Stimulated activated naive CD4-positive, alpha-beta T cell (primary cell): ENCODE results near the gene PSMA5.
"Not testable (repeated sequence)": the region's sequence is repeated elsewhere in the genome, so short reads cannot be mapped to it uniquely, and the experiment has no call there.

Source experiments
- DNase-seq, 6 experiments: peaks; one replicate each; lab custom pipeline; 2025; lab: John Stamatoyannopoulos, UW

The PSMA5 gene

GRCh38 chr1:109432336-109432735 is 6.1 kb upstream of the PSMA5 start:
- DNase-seq = no peak

GRCh38 chr1:109427171-109427467 is 871 bp upstream of the PSMA5 start:
- DNase-seq = peak in 1 of 6 experiments; percentile 39

DNA sequence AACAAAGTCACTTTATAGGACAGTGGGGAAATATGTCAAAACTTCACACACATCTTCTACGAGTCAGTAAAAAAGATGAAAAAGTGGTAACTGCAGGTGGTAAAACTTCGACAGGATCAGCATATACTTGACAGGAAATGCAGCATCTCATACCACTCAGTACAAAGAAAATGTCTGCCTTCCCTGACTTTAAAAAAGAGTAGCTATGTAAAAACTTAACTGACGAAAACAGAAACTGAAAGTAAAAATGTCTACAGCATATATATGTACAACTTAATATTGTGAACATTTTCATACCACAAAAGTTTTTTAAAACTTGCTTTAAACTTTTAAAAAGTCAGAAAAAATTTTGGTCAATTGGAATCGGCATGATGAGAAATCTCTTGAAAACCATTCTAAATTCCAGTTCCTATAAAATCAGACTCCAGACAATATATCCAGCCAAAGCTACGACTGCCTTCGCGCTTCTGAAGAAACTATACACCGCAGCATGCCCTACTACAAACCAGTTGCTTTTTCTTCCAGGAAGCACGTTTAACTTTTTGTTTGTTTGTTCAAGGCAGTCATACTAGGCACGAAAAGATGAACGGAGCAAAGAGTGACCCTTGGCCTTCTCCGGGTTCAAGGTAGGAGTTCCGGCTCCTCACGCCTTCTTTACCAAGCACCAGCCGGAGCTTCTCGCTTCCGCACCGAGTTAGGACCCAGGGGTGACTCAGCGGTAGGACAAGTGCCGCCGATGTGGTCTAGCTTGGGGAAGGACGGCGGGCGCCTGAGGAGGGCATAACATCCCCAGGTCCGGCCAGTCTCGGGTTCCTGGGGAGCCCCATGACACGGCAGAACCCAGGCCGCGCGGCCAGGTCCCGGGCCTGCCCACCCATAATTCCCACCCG is 612 bp downstream of the PSMA5 start:
- peak in 3 of 6 experiments; percentile 68 to 78 (median 71) for DNase-seq

DNA sequence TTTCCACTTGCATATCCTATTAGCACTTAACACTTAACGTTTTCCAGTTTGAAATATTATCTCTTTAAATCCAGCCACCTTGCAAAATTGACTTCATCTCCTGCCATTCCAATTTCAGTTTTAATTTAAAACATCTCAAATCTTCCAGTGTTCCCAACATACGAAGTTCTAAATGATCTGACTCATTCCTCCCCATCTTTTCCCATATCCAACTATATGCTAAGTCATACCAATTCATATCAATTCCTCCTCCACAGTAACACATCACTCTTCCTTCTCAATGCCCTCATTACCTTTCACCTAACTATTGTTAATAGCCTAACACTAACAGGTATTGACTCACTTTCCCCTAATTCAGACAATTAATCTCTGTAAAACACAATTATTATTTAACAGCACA is 2.8 kb downstream of the PSMA5 start:
- DNase-seq = no peak

GRCh38 chr1:109412551-109412950 is 13.7 kb downstream of the PSMA5 start:
- no peak for DNase-seq

GRCh38 chr1:109404838-109405237 is 21.4 kb downstream of the PSMA5 start:
- DNase-seq = no peak

DNA sequence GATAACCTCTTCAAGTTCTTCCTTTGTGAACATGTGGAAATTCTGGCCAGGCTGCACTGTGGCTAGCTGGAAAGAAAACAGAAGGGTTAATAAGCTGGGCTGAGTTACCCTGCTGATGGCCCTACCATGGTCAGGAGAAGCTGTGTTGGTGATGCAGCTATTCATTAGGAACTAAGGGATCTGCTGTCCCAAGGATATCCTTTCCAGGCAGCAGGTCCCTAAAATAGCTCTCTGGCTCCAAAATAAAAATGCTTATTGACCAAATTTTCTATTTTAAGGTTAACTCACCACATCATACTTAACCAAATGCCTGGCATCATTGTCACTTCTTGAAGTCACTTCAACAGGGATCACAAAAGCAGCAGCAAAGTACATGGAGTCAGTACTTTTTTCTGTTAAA is 24.2 kb downstream of the PSMA5 start:
- DNase-seq = no peak

- DNase-seq = no peak
Observed at GRCh38 chr1:109400035-109400655, 26.1 kb downstream of the PSMA5 start.

DNA sequence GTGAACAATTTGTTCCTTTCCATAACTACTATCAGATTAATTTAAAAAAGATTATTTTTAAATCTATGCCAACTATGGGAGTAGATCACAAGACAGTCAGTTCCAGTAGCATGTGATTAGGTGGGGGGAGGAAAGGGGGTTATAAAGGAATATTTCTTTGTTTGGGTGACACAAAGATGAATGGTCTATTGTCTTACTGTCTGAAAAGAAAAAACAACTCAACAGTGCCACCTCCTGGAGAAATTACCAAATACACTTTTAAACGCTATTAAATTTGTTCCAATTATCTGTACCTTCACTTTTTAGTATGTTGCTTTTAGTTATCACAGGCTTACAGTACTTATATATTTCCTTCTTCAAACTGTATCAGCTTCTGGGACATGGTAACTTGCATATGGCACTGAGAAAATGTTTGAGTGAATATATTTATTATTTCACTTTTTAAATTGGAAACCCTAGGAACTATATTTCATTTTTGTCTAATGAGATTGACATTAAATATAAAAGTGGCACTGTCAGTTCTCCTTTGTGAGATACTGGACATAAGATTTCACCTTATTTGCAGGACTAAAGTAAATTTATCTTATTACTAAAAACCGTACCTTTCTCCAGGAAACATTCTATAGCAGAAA is 26.8 kb downstream of the PSMA5 start:
- DNase-seq = peak in 3 of 6 experiments; percentile 21 to 70 (median 54)

DNA sequence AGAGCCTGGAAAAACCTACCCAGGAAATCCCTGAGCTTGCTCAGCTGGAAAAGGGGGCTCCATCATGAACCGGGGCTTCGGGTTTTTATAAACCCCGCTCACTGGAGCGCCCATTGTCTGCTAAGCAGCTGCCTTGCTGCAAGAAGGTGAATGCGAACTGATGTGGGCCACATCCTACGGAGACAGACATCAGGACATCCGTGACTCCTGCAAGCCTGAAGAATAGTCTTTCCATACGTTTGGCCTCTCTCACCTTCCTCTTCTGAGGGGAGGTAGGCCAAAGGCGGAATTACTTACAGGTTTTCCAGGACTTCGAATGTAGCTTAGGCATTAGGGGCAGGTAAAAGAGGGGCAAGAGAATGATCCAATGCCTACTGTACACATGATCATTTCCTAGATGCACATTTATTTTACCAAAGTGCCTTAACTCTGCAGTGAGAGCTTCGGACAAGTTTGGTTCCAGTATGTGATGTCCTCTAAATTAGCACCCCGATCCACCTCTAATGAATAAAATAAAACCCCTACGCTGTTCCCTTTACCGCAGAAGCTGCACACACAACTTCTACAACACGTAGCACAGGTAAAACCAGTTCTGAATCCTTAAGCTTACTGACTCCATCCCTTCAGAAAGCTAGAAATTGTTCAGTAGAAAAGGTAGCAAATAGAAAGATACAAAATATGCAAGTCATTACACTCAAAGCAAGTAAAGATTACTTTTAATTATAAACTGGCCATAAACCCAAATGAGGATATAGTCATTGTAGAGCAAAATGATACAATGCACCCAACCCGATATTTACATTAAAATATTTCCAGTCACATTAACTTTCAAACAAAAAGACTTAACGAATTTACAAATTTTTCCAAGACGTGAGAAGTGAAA is 27.7 kb downstream of the PSMA5 start:
- no peak for DNase-seq

DNA sequence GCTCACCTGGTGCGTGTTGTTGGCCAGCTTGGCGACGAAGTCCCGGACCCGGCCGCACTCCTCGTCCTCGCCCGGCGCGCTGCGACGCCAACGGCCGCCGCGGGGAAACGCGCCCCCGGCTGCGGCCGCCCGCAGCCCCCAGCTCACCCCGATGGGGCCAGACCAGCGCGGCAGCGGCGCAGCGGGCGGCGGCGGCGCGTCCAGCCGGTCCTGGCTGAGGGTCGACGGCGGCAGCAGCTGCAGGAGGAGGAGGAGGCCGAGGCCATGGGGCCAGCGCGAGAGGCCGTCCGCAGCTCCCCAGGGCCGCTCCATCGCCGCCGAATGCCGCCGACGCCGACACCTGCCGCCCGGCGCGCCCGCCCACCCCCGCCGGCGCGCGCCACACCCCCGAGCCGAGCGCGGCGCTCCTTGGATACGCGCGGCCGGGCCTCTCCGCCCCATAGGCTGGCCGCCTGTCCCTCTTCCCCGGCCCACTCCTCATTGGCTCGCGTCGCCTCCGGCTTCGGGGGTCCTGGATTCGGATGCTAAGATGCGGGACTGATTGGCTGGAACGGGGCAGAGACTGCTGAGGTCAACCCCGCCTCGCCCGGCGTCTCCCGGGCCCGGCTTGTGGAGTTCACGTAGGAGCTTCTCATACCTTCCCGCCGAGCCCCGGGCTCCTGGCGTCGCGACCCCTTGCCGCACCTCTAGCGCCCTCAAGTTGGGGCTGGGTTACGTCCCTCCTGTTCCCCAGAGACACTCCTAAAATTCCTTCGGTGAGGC is 28.5 kb downstream of the PSMA5 start, which contains the start of gene SORT1:
Gene SORT1, minus strand, starts transcription at position 338 of the 762 bp plus-strand sequence. Its CDS starts 26 bp downstream, at position 312.
- DNase-seq = peak; percentile 7 to 44 (median 42)

DNA sequence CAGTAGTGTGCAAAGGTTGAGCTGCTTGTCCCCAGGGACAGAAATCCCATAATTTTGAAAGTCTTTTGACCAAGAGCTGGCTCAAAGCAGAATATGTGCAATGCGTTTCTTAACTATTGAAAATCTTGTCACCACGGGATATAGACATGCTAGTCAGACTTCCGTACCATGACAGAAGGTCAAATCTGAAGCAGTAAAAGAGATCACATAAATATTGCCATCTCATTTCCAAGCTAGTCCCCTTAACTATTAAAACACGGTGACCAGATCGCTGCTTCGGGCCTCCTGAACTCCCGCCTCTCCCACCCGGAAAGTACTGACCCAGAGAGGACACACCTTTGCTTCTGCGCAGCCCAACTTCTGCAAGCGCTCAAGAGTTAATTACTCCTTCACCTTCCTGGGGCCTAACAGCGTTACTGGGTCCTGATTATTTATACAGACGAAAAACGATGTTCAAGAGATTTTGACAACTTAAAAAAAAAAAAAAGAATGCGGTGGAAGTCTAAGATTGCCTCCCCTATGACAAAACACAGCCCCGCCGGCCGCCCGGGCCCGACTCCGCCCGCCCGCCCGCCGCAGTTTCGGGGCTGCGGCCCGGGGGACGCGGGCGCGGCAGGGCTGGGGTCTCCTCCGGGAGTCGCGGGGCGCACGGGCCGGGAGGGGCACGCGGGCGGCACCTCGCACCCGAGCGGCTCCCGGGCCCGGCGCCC is 29.2 kb downstream of the PSMA5 start:
- peak in 2 of 6 experiments; percentile 16 to 25 for DNase-seq

- no peak for DNase-seq
Observed at GRCh38 chr1:109396513-109396839, 29.8 kb downstream of the PSMA5 start.

- no peak for DNase-seq
Observed at GRCh38 chr1:109395602-109396512, 30.4 kb downstream of the PSMA5 start.

GRCh38 chr1:109395282-109395599 is 31.0 kb downstream of the PSMA5 start:
- not testable (repeated sequence) for DNase-seq

- DNase-seq = no peak
Observed at GRCh38 chr1:109394591-109395281, 31.5 kb downstream of the PSMA5 start.

GRCh38 chr1:109393617-109394233 is 32.5 kb downstream of the PSMA5 start:
- no peak for DNase-seq

DNA sequence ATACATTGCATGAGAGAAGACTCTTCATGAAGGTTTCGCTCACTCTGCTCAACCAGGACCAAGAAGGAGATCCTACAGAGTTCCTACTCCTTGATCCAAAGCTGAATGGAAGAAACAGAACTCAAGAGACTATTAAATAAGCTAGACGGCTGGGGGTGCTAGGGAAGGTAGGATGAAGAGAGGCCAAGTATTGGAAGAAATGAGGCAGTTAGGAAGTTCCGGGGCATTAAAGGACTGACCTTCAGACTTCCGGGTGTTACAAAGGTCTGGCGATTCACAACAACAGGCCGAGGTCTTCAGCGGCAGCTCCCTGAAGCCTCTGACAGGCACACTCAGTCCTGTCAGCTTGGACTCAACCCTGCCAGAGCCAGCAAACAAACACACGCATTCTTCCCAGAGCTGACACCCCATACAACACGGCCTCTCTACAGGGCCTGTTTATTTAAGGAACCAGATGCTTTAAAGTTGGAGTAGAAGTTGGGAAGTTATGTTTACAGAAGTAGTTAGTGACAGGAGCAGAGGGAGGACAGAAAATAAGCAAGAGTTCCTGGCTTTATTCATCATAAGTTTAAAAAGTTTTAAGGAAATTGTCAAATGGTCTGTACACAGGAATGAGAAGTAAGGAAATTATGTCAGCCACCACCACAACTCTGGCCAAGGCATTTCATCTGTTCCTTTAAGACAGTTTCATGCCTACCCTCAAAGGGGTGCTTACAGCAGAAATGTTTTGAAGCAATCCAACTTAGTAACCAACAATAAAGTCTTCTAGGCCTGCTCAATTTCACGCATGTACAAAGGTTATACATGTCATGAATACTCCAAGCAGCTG is 33.2 kb downstream of the PSMA5 start:
- no peak for DNase-seq
